ENCODE measurements around the gene GTF3C1. TPM values are rescaled to one million over a fixed set of nuclear protein-coding genes. Genes with fewer than 3 reads are reported as not detected.

The GTF3C1 gene
- total RNA-seq, 2 donors from 2014 or later, result 51.9 to 83.2 TPM

DNA sequence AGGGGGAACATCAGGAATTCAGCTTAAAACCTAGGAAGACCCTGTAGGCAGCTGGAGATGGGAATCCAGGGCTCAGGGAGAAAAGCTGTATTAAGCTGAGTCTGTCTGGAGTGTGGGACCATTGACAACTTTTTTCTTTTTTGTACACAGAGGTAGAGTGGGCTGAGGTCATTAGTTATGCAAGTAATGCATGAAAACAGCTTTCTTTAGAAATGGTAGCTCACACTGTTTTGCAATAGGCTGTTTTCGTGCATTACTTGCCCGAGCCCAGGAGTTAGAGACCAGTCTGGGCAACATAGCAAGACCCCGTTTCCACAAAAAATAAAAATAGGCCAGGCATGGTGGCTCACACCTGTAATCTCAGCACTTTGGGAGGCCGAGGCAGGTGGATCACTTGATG lies 46.7 kb upstream of the GTF3C1 start:
- H3K9me3 ChIP-seq, result no peaks in the 10 kb centered on the region
- TF ChIP-seq CTCF (IDR thresholded peaks at IDR 0.05), result no peak
- H3K36me3 ChIP-seq, result no peaks in the 10 kb centered on the region
- no peak for ATAC-seq (ENCODE audit: insufficient number of reproducible peaks, low FRiP score, low read depth)
- H3K4me1 ChIP-seq (ENCODE audit: control insufficient read depth in 1 of 2, low read depth in 2 of 2), result no peaks in the 10 kb centered on the region
- no peaks in the 10 kb centered on the region for H3K27me3 ChIP-seq (replicated peaks; ENCODE audit: insufficient read depth)
- no peak overlapping the region for H3K4me3 ChIP-seq
- no peak overlapping the region for H3K27ac ChIP-seq
- DNase-seq (ENCODE audit: low spot score), result no peak

GRCh38 chr16:27595993-27596392 lies 46.3 kb upstream of the GTF3C1 start:
- Histone ChIP-seq H3K27me3 (replicated peaks; ENCODE audit: insufficient read depth) (no peaks in the 10 kb centered on the region), H3K9me3 (no peaks in the 10 kb centered on the region), H3K4me3 (no peak overlapping the region), H3K36me3 (no peaks in the 10 kb centered on the region), H3K27ac (no peak overlapping the region), H3K4me1 (ENCODE audit: control insufficient read depth in 1 of 2, low read depth in 2 of 2) (no peaks in the 10 kb centered on the region)
- no peak for TF ChIP-seq CTCF (IDR thresholded peaks at IDR 0.05)
- ATAC-seq (ENCODE audit: insufficient number of reproducible peaks, low FRiP score, low read depth), result no peak
- DNase-seq (ENCODE audit: low spot score), result no peak

- no peak for TF ChIP-seq CTCF (IDR thresholded peaks at IDR 0.05)
- no peaks in the 10 kb centered on the region for H3K9me3 ChIP-seq
- H3K36me3 ChIP-seq, result no peaks in the 10 kb centered on the region
- DNase-seq (ENCODE audit: low spot score) (no peak), ATAC-seq (ENCODE audit: insufficient number of reproducible peaks, low FRiP score, low read depth) (no peak)
- H3K4me1 ChIP-seq (ENCODE audit: control insufficient read depth in 1 of 2, low read depth in 2 of 2), result no peaks in the 10 kb centered on the region
- H3K27me3 ChIP-seq (replicated peaks; ENCODE audit: insufficient read depth), result no peaks in the 10 kb centered on the region
- H3K27ac ChIP-seq, result no peak overlapping the region
- no peak overlapping the region for H3K4me3 ChIP-seq
These were observed 45.8 kb upstream of the GTF3C1 start for GRCh38 chr16:27595475-27595874.

DNA sequence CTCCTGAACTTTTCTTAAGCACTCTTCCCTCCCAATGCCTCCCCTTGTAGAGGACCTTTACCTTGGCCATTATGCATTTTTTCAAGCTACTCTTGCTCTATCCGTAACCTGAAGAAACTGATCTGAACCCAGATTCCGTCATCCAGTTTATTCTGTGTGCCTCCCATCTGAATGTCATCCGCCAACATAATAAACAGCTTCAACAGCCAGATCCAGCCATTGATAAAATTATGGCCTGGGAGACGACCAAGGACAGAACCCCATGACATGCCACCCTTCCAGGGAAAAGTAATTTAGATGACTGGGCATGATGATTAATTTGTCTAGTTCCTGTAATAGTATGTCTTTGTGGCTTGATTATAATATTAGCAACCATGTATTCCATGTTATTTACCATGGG lies 42.1 kb upstream of the GTF3C1 start:
- H3K9me3 ChIP-seq, result no peaks in the 10 kb centered on the region
- H3K27ac ChIP-seq, result no peak overlapping the region
- DNase-seq (ENCODE audit: low spot score) (no peak), ATAC-seq (ENCODE audit: insufficient number of reproducible peaks, low FRiP score, low read depth) (no peak)
- H3K4me3 ChIP-seq, result no peak overlapping the region
- H3K4me1 ChIP-seq (ENCODE audit: control insufficient read depth in 1 of 2, low read depth in 2 of 2), result no peaks in the 10 kb centered on the region
- H3K36me3 ChIP-seq, result no peaks in the 10 kb centered on the region
- H3K27me3 ChIP-seq (replicated peaks; ENCODE audit: insufficient read depth), result no peaks in the 10 kb centered on the region
- no peak for TF ChIP-seq CTCF (IDR thresholded peaks at IDR 0.05)

GRCh38 chr16:27588057-27588456 lies 38.3 kb upstream of the GTF3C1 start:
- Histone ChIP-seq H3K9me3 (no peaks in the 10 kb centered on the region), H3K4me1 (ENCODE audit: control insufficient read depth in 1 of 2, low read depth in 2 of 2) (no peaks in the 10 kb centered on the region), H3K4me3 (no peak overlapping the region), H3K27ac (no peak overlapping the region), H3K27me3 (replicated peaks; ENCODE audit: insufficient read depth) (no peaks in the 10 kb centered on the region), H3K36me3 (no peaks in the 10 kb centered on the region)
- ATAC-seq (ENCODE audit: insufficient number of reproducible peaks, low FRiP score, low read depth) (no peak), DNase-seq (ENCODE audit: low spot score) (no peak)
- no peak for TF ChIP-seq CTCF (IDR thresholded peaks at IDR 0.05)

Data from thoracic aorta (tissue), 2 donors.